Stimulated activated CD4-positive, alpha-beta T cell treated with anti-CD3 and anti-CD28 coated beads, Interleukin-1b, Interleukin-23, amount 100 ng/mL, for 4 hours (primary cell): ENCODE data around the gene TSPAN15.

Experiments
- DNase-seq, 2 donors: peaks; one replicate each; pipeline ENCODE4 v3.0.0-alpha.2; 2020; ENCODE audit warnings: low read depth in 2 of 2

The TSPAN15 gene

DNA sequence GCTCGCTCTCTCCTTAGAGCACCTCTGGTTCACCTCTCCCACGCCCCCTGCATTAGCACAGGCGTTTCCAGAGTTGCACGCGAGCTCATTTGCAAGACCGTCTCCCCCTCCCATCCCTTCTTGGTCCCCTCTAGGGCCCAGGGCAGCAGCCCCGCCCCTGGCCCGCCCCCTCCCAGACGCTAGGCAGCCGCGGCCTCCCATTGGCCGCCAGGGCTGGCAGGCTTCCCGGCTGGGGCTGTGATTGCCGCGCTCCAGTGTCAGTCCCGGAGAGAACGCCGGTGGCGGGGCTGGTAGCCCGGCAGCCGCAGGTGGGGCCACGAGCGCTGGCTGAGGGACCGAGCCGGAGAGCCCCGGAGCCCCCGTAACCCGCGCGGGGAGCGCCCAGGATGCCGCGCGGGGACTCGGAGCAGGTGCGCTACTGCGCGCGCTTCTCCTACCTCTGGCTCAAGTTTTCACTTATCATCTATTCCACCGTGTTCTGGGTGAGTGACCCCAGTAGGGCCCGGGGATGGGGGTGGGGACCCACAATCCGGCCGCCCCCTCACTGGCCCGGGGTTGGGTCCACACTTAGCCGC lies at the start of gene TSPAN15:
TSPAN15 (plus strand) TSS at position 257 of the 575 bp plus-strand sequence; CDS start at position 387, 130 bp downstream.
- DNase-seq: peak; percentile 67 to 72

- no peak for DNase-seq
Measured at GRCh38 chr10:69402386-69402785, 48.9 kb upstream of the TSPAN15 start.

- DNase-seq: no peak
Measured at GRCh38 chr10:69403066-69403465, 48.2 kb upstream of the TSPAN15 start.

DNA sequence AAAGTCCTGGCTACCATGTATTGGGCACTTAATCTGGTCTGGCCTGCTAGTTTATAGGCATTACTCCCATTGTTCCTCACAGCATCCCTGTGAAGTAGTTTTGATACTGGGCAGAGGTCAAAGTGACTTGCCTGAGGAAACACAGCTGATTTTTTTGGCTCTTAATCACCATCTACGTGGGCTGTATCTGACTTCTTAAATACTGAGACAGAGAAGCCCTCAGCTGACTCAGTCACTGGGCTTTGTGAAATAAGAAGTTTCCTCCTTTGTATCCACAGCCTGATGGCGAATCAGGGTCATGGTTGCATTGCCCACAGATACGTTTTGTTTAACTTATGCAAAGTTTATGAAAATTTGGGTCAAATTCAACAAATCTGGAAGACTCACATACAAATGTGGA lies 47.7 kb upstream of the TSPAN15 start:
- DNase-seq: no peak

GRCh38 chr10:69404786-69405185 lies 46.5 kb upstream of the TSPAN15 start:
- no peak for DNase-seq

DNA sequence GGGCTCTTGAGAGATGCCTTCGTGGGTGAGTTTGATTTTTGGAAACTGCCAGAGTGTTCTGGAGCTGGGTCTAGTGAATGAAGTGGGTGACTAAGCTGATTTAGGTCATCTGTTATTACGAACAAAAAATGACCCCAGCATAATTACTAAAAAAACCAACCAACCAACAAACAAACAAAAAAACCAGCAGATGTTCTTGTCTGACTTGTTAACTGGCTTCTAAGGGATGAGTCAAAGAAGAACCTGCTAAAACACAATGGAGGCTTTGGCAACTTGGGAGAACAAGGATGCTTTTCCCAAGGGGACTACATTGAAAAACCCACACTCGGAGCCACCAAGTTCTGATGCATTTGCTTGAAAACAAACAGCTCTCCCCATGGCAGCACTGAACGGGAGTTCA lies 46.0 kb upstream of the TSPAN15 start:
- DNase-seq: no peak

- no peak for DNase-seq
Measured at GRCh38 chr10:69406302-69406811, 44.9 kb upstream of the TSPAN15 start.

DNA sequence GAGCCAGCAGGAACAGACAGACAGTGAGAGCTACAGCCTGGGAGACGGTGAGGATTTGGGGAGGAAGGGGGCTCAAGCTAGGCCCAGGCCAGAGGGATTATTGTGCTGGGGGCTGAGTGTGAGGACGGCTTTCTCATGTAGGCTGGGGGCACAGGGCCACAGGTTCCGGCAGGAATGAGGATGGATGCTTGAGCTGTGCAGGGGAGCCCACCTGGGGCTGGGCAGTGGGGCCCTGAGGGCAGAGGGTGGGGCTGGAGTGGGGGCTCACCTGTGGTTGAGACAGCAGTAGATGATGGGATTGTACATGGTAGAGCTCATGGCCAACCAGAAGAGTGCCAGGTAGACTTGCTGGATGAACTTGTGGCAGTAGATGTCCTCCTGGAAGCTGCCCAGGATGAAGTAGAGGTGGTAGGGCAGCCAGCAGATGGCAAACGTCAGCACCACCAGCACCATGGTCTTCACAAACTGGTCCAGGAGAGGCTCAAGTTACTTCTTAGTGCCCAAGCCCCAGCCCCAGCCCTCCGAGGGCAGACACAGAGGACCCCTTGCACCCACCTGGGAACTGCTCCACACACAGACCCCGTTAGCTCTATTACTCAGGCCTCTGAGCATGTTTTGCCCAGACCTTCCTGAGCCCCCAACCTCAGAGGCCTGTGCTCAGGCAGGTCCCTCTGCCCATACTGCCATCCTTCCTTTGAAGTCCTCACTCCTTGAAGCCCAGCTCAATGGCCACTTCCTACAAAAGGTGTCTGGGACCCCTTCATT lies 44.3 kb upstream of the TSPAN15 start:
- no peak for DNase-seq

DNA sequence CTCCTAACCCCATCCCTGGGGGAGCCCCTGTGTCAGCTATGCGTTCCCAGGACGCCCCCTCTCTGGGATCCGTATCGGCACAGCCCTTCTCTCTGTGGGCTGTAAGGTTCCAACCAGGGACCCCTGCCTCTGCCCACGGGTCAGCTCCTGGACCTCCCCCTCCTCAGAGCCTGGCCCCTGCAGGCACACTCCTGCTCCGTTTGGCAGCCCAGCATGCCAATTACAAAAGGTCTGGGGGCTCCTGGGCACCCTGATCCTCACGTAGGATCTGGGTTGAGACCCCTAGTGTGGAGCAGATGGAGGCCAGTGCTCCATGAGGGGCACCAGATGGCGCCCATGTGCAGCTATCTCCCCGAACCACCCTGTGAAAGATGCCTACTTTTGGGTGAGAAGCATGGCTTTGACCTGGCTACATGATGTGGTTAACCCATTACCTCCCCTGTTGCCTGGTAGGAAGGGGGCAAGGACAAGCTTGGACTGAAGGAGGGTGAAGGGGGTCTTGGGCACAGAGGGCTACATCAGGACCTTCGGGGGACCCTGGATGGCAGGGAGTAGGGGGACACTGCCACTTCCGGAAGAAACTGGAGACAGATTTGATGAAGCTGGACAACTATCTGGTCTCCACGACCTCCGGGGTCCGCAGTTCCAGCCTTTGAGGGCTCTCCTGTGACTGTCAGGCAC lies 43.5 kb upstream of the TSPAN15 start:
- DNase-seq: no peak

- peak; percentile 82 to 86 for DNase-seq
Measured at GRCh38 chr10:69408318-69409175, 42.7 kb upstream of the TSPAN15 start.

DNA sequence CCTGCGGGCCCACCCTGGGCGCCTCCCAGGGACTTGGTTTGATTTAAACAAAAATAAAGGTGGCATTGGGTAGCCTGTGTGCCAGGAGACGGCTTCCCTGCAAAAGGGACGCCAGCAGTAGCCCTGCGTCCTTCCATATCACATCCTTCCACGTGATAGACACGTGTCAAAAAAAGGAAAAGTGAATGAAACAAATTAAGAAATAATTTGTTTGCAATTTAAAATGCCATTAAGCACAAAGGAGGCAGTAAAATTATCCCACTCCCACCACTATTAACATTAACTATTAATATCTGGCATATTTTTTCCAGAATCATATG lies 42.1 kb upstream of the TSPAN15 start:
- no peak for DNase-seq

- no peak for DNase-seq
Measured at GRCh38 chr10:69409968-69410367, 41.3 kb upstream of the TSPAN15 start.

GRCh38 chr10:69410487-69410886 lies 40.8 kb upstream of the TSPAN15 start:
- no peak for DNase-seq

GRCh38 chr10:69411476-69411875 lies 39.8 kb upstream of the TSPAN15 start:
- no peak for DNase-seq

DNA sequence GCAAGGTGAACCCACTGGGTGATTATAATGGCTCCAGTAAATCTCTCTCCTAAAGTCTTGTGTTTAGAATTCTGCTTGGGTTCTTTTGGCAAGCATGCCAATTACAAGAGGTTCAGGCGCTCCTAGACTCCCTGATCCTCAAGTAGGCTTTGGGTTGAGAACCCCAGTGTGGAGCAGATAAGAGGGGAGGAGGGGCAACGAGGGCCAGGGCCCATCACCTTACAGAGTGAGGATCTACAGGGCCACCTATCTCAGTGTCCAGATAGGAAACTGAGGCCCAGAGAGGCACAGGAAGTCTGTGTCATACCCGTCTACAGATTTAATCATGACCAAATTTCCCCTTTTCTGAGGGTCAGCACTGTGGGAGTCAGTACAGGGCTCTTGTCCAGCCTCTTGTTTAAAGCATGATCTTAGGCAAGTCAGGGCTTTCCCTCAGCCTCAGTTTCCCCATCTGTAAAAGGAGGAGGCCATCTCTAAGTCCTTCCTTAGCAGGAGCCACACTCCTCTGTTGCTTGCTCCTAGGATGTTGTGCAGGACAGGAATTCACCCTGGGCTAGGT lies 39.0 kb upstream of the TSPAN15 start:
- no peak for DNase-seq

GRCh38 chr10:69413221-69413865 lies 37.9 kb upstream of the TSPAN15 start:
- no peak for DNase-seq

- no peak for DNase-seq
Measured at GRCh38 chr10:69414036-69415018, 36.9 kb upstream of the TSPAN15 start.

GRCh38 chr10:69415049-69415448 lies 36.2 kb upstream of the TSPAN15 start:
- no peak for DNase-seq

DNA sequence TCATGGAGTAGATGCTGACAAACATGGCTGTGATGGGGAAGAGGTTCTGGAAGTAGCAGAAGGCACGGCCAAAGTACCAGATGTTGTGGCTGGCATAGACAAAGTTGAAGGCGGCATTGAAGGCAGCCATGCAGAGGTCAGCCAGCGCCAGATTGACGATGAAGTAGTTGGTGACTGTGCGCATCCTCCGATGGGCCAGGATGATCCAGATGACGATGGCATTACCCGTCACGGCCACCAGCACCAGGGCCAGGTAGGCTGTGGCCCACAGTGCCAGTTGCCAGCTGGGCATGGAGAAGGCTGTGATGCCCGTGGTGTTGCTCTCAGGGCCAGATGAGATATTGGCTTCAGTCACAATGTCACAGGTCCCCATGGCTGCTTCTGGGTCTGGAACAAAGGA lies 35.3 kb upstream of the TSPAN15 start:
- DNase-seq: no peak

GRCh38 chr10:69416695-69417094 lies 34.6 kb upstream of the TSPAN15 start, which contains the start of gene TACR2:
Gene TACR2, minus strand, starts transcription at chr10:69416918. Its CDS starts 595 bp downstream, at chr10:69416323.
- DNase-seq: no peak
